Lower leg skin (tissue), 3 donors: ENCODE data around the gene HIRIP3.

Experiments
- CTCF ChIP-seq, 3 donors: fragments of 450-650 bp; IDR thresholded peaks; one replicate each; pipeline ENCODE4 v1.5.1; 2016; ENCODE audit warnings: antibody characterized with exemption in 3 of 3, mild to moderate bottlenecking in 3 of 3, moderate library complexity in 2 of 3
- POLR2A ChIP-seq, 2 donors: fragments of 450-650 bp; IDR thresholded peaks; one replicate each; pipeline ENCODE4 v1.6.1; 2016 to 2017; ENCODE audit warnings: antibody characterized with exemption in 2 of 2, mild to moderate bottlenecking in 1 of 2, moderate library complexity in 1 of 2

DNA sequence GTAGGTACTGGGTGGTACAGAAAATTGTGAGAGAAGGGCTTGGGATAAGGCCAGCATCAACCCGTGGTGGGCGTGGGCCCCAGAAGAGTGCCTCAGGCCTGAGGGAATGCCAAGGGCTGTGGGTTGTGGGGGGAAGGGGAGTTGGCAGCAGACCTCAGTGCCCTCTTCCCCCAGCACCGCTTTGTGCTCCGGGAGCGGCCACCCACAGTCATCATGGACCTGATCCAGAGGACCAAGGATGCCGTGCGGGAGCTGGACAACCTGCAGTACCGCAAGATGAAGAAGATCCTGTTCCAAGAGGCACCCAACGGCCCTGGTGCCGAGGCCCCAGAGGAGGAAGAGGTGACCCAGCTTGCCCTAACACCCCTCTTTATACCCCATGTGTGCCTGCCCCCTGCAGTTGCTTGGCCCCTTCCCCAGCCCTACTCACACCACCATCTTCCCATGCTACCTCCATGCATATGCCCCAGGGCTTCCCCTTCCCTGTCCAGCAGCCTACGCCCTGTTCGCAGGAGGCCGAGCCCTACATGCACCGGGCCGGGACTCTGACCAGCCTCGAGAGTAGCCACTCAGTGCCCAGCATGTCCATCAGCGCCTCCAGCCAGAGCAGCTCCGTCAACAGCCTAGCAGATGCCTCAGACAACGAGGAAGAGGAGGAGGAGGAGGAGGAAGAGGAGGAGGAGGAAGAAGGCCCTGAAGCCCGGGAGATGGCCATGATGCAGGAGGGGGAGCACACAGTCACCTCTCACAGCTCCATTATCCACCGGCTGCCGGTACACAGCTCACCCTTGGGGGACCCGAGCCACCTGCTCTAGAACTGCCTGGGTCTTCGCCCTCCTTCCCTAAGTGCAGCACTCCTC lies 12.6 kb downstream of the HIRIP3 start:
- TF ChIP-seq CTCF (IDR thresholded peaks at IDR 0.05) (no peak), POLR2A (IDR thresholded peaks at IDR 0.05) (no peak)
